Activated CD4-positive, alpha-beta T cell treated with anti-CD3 and anti-CD28 coated beads for 24 hours (primary cell): ENCODE measurements around the gene SSR4.
"Not testable (repeated sequence)": the region's sequence is repeated elsewhere in the genome, so short reads cannot be mapped to it uniquely, and the experiment has no call there.

ENCODE experiments used
- DNase-seq, 2 donors: peaks; one replicate each; pipeline ENCODE4 v3.0.0-alpha.2; 2020; ENCODE audit warnings: low read depth in 2 of 2

Gene SSR4

DNA sequence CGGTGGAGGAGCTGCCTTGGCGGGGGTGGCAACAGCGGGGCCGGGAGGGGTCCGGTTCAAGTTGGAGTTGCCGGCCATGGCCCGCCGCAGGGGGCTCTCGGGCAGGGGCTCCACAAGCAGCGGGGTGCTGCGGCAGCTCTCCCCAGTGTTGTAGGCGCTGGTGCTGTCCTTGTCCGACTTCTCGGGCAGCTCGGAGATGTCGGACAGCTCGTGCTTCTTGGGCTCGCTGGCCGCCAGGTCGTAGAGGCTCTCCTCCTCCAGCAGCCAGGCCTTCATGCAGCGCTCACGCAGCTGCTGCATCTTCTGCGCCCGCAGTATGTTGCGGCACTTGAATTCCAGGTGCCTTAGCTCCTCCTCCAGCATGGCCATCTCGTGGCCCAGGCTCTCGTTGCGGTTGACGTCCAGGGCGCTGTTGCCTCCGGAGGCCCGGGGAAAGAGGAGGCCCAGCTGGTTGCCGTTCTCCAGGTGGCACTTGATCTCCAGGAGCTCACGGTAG lies 9.7 kb downstream of the SSR4 start:
- no peak for DNase-seq

- DNase-seq: no peak
Observed at GRCh38 chrX:153804621-153805020, 10.2 kb downstream of the SSR4 start.

GRCh38 chrX:153805436-153805835 lies 11.0 kb downstream of the SSR4 start:
- DNase-seq: no peak

DNA sequence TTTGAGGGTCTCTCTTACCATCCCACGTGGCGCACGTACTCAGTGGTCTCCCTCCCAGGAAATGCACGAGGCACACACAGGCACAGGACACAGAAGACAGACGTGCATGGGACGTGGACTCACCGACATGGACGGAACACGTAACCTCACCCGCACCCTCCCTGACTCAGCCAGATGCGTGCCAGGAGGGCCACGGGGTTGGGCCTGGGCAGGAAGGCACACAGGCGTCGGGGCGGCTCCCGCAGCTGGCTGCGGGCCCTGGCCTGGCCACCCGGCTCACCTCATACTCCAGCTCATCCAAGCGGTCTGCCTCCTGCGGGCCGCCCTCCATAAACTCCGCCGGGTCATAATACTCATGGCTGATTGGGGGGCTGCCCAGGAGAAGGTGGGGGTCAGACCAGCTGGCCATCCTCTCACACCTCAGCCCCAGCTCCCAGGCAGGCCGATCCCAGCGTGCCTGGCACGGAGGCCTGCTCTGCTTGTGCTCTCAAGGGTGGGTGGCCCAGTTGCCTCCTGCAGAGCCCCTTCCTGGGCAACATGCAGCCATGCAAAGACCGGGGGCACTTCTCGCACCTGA lies 12.6 kb downstream of the SSR4 start:
- DNase-seq: no peak

DNA sequence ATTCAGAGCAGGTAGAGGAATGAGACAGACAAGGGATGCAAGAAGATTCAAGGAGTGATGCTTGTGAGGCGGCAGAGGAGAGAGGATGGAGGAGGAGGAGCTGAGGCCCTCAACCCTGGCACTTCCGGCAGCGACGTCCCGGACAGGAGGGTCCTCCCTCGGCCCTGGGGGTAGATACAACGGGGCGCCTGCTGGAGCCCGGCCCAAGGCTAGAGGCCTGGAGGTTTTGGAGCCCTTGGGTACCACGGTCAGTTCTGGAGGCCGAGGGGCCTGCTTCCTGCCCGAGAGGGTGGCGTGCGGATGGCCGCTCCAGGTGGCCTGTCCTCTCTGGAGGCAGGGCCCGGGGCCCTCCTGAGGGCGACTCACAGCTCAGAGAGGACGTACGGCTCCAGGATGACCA lies 13.5 kb downstream of the SSR4 start:
- DNase-seq: no peak

- no peak for DNase-seq
Observed at GRCh38 chrX:153812220-153812619, 17.8 kb downstream of the SSR4 start.

GRCh38 chrX:153813161-153813560 lies 18.7 kb downstream of the SSR4 start:
- no peak for DNase-seq

DNA sequence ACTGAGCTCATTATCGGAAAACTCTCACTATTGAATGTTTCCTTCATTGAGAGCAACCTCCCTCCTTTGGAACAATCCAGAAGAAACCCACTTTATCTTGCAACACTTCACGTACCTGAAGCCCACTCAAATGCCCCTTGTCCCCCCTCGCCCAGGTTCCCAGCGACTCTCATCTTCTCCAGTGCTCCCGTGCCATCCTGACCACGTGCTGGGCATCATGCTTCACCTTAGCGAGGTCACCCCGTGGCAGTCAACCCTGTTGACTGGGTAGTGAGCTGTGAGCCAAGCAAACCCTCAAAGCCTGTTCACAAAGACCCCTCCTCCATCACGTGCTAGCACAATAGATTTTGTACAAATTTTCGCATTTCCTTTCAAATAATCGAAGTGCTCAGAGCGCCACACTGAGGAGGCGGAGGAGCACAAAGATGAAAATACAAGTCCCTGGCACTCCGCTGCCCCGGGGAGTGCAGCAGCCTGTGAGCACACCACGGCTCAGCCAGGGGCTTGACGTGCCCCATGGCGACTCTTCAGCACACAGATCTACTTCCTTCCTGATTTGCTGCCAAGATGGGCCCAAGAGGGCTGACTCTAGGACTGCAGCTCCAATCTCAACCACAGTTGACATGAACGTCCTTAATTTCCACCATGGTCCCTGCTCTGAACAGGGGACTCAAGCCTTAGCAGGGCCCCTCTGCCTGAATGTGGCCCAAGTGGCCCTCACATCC lies 20.3 kb downstream of the SSR4 start:
- no peak for DNase-seq

DNA sequence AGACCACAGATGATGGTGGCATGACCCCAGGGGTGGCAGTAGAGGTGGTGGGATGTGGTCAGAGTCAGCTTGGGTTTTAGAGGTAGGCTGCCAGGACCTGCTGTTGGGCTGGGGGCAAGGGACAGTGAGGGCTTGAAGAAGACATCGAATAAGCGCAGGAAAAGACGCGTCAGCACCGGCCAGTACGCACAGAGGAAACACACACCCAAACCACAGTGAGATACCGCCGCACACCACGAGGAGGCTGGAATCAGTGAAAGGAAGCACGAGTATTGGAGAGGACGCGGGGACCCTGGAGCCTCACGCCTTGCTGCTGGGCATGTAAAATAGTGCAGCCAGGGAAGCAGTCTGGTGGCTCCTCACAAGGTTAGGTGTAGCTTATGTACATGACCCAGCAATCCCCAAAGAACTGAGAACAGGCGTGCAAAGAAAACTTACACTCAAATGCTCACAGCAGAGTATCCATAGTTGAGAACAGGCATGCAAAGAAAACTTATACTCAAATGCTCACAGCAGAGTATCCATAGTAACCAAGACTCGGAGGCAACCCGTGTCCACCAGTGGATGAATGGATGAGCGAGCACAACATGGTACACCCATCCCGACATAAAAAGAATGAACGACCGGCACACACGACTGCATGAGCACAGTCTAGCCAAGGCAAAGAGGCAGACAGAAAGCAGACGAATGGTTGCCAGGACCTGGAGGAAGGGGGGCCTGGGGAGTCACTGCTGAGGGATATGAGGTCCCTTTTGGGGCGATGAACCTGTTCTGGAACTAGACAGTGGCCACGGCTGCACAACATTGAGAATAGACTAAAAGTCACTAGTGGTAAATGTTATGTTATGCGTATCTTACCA lies 22.6 kb downstream of the SSR4 start:
- no peak for DNase-seq

- not testable (repeated sequence) for DNase-seq
Observed at GRCh38 chrX:153818064-153818463, 23.6 kb downstream of the SSR4 start.

DNA sequence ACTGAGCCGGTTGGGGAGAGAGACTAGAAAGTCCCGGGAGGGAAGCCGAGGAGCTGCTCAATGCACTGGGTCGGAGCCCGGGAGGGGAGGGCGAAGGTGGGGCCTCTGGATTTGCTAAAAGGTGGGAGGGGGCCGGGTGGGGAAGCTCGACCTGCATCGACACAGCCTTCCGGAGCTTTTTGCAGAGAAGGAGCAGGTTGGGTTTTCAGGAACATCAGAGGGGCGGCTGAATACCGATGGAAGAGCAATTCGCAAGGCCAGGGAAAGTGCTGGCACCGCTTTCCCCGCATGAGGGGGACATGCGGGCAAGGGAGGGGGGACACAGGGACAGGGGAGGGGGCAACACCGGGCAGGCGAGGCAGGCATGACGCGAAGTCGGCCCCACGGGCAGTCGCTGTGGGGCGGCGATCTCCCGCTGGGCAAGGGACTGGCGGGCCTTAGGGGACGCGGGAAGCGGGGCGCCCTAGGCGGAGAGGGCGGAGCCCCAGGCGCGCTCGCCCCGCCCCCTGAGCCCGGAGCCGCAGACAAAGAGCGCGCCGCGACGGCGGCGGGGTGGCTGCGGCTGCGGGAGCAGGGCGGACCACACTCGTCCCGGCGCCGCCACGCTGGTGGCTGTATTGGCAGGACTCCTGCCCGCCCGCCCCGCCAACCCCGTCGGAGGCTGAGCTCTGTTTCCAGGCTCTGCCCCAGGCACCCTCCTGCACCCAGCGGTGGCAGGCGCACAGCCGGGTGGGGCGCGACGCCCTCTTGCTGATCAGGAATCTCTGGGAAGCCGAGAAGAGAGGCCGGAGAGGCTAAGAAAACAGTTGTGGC lies 24.3 kb downstream of the SSR4 start:
- peak; percentile 21 to 34 for DNase-seq

DNA sequence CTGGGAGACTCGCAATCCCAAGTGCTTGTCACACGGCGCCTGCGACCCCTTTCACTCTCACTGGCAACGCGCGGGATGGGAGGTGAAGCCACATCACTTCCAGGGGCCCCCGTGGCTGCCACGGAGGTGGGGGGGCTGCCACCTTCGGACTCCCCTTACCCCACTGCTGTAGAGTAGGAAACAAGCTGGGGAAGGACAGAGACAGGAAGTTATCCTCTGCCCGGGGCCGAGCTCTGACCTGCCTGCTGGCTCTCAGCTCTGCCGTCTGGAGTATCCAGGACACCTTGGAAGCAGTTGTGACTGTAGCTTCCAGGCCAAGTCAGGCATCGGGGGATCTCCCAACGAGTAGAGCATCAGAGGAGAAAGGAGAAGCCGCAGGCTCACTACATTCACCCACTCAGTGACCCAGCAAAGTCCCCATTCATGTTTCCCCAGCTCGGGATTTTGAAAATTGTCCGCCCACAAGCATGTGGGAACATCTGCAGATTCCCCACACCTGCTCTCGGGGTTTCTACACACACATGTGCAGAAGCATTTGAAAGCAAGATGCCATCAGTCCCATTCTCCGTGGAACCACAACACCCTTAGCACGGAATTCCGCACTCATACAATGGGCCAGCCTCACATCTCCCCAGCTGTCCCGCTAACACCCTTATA lies 25.0 kb downstream of the SSR4 start:
- no peak for DNase-seq

DNA sequence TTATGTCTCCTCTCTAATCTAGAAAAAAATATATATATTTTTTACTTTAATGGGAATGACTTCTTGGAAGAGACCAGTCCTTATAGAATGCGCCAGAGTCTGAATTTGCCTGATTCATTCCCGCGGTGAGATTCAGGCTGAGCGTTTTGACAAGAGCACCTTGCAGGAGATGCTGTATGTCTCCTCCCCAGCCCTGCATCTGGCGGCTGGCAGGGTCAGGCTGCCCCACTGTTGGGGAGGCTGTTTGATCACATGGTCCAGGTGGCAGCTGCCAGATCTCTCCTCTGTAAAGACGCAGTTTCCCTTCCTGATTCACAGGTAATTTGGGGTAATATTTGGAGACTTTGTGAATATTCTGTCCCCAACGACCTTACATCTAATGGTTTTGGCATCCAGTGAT lies 26.1 kb downstream of the SSR4 start:
- no peak for DNase-seq

GRCh38 chrX:153821066-153821465 lies 26.6 kb downstream of the SSR4 start:
- DNase-seq: no peak

GRCh38 chrX:153824348-153824747 lies 29.9 kb downstream of the SSR4 start:
- DNase-seq: no peak

DNA sequence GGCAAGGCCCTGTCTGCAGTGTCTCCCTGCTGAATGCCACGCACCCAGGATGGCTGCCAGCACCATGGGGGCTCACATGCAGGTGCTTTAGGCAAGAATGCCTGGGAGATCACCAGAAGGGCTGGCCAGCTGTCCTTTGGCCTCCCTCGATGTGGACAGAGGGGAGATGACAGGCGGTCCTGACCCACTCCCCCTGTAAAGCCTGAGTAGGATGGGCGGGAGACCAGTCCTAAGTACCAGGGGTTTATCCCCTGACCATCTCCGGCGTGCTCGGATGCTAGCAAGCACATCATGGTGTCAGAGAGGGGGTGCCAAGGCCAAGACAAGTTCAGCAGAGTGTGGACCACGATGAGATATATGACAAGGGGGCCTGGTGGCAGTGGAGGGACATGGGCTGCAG lies 30.6 kb downstream of the SSR4 start:
- no peak for DNase-seq

- no peak for DNase-seq
Observed at GRCh38 chrX:153827016-153827415, 32.5 kb downstream of the SSR4 start.

GRCh38 chrX:153827903-153828302 lies 33.4 kb downstream of the SSR4 start:
- no peak for DNase-seq

GRCh38 chrX:153828308-153828707 lies 33.8 kb downstream of the SSR4 start:
- no peak for DNase-seq

- no peak for DNase-seq
Observed at GRCh38 chrX:153828723-153829548, 34.5 kb downstream of the SSR4 start.

DNA sequence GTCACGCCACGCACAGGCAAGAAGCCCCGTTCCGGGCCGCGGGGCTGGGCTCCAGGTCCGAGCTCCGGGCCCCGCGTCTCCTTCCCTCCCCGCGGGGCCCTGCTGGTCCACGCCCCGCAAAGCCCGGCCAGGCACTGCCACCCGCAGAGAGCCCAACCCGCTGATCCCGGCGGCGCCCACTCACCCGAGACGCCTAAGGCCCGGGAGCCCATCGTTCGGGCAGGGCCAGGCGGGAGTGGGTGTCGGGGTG lies 35.0 kb downstream of the SSR4 start:
- no peak for DNase-seq
